HG02970 (cell line): Measurements from ENCODE around the gene NSA2.

Experiments used
- ATAC-seq: cut with Tn5 transposase; IDR thresholded peaks from one replicate; pipeline ENCODE4 v1.9.1; 2021; ENCODE audit warnings: mild to moderate bottlenecking, moderate library complexity, moderate number of reproducible peaks; ENCODE audit not compliant: unreplicated experiment, low FRiP score

NSA2 gene

DNA sequence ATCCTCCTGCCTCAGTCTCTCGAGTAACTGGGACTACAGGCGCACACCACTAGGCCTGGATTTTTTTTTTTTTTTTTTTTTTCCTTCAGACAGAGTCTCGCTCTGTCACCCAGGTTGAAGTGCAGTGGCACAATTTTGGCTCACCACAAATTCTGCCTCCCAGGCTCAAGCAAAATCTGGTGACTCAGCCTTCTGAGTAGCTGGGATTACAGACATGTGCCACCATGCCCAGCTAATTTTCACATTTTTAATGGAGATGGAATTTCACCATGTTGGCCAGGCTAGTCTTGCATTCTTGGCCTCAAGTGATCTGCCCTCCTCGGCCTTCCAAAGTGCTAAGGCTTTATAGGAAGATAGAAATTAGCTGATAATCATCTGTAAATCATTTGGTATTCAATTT, 43.9 kb downstream of the NSA2 start:
- ATAC-seq: no peak

DNA sequence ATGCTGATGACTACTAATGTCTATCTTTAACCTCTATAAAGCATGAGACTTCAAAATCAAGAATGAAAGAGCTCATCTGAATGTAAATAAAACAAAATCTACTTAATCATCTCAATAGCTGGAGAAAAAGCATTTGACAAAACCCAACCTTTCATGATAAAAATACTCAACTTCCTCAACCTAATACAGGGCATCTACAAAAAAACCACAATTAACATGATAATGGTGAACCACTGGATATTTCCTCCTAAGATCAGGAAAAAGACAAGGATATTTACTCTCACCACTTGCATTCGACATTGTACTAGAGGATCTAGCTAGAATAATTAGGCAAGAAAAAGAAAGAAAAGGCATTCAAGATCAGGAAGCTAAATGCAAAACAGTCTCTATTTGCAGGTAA, 49.8 kb downstream of the NSA2 start:
- no peak for ATAC-seq

DNA sequence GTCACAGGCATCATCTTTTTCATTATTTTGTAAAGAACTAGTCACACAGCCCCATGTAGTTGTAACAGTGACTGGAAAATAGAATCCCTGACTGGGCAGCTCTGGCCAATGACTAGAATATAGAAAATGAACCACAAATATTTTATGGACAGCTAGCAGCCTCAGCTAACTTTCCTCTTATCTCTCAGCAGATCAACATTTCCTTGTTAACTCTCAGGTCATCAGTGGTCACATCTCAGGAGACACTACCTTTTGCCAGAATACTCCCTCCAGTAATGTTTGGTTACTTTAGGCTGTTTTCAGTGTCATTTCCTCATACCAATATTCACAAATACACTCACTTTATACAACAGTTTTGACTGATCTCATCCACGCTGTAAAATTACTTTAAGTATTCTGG, 55.2 kb downstream of the NSA2 start:
- ATAC-seq: no peak

DNA sequence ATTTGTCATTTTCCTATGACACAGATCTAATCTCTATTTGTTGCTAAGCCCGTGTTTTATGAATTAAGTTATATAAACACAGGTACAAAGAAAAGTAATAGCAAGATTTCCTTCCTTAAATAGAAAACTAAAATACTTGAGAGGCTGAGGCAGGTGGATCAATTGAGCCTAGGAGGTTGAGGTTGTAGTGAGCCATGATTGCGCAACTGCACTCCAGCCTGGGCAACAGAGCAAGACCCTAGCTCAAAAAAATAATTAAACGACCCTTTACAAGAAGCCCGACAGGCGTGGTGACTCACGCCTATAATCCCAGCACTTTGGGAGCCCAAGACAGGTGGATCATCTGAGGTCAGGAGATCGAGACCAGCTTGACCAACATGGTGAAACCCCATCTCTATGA, 62.4 kb downstream of the NSA2 start:
- no peak for ATAC-seq
